Natural killer cell treated with Interleukin-12 subunit alpha and Interleukin-12 subunit beta and Interleukin-15 and Interleukin-18, amount 100 ng/mL, for 72 hours (primary cell): Measurements from ENCODE around the gene KRTAP5-10. TPM values are rescaled to one million over a fixed set of nuclear protein-coding genes. Genes with fewer than 3 reads are reported as not detected.
"Not testable (repeated sequence)": the region's sequence is repeated elsewhere in the genome, so short reads cannot be mapped to it uniquely, and the experiment has no call there.

Experiments
- ATAC-seq, 2 donors: fragments of 150-1000 bp; cut with Tn5 transposase in 1 of 2; sonication (Bioruptor Pico), chemical (Tn5 transposase) in 1 of 2; 2 replicates each; pipeline ENCODE4 v1.10.0; 2021
- DNase-seq: peaks from one replicate; pipeline ENCODE4 v3.0.0; 2022; ENCODE audit warnings: low spot score
- H3K27ac Mint-ChIP-seq, 2 donors: 1 replicate in 1 of 2; 2 replicates in 1 of 2; pipeline ENCODE4 v1.8.0; 2022; ENCODE audit warnings: mixed read lengths in 2 of 2, mild to moderate bottlenecking in 1 of 2, moderate library complexity in 1 of 2
- H3K27me3 Mint-ChIP-seq, 2 donors: 1 replicate in 1 of 2; 2 replicates in 1 of 2; pipeline ENCODE4 v1.8.0; 2022; ENCODE audit warnings: mixed read lengths in 2 of 2
- H3K36me3 Mint-ChIP-seq: one replicate; pipeline ENCODE4 v1.8.0; 2022; ENCODE audit warnings: mixed read lengths
- H3K4me1 Mint-ChIP-seq, 2 donors: 1 replicate in 1 of 2; 2 replicates in 1 of 2; pipeline ENCODE4 v1.8.0; 2022; ENCODE audit warnings: low read depth in 2 of 2, mixed read lengths in 2 of 2, mild to moderate bottlenecking in 1 of 2
- H3K4me3 Mint-ChIP-seq: one replicate; pipeline ENCODE4 v1.8.0; 2022; ENCODE audit warnings: mixed read lengths
- H3K9me3 Mint-ChIP-seq: 2 replicates; pipeline ENCODE4 v1.8.0; 2022; ENCODE audit warnings: mixed read lengths
- total RNA-seq, 2 donors: library from RNA; stranded (reverse); gene quantifications; one replicate each; pipeline ENCODE4 v1.2.3, GENCODE V29; 2022

KRTAP5-10 gene
- total RNA-seq, 2 donors from 2014 or later = not detected

GRCh38 chr11:71571101-71571850, 5.9 kb downstream of the KRTAP5-10 start:
- H3K27me3 Mint-ChIP-seq = peaks cover 11 to 13% of the 10 kb centered on the region in 2 donors
- H3K4me3 Mint-ChIP-seq, H3K4me1 Mint-ChIP-seq, DNase-seq, H3K27ac Mint-ChIP-seq, H3K9me3 Mint-ChIP-seq, ATAC-seq, H3K36me3 Mint-ChIP-seq: not testable (repeated sequence)

GRCh38 chr11:71572811-71573210, 7.4 kb downstream of the KRTAP5-10 start:
- no peaks in the 10 kb centered on the region for H3K4me1 Mint-ChIP-seq
- DNase-seq (no peak), ATAC-seq (no peak)
- H3K27ac Mint-ChIP-seq = no peak overlapping the region
- H3K4me3 Mint-ChIP-seq = no peak overlapping the region
- H3K36me3 Mint-ChIP-seq = no peaks in the 10 kb centered on the region
- H3K27me3 Mint-ChIP-seq = peaks cover 5 to 9% of the 10 kb centered on the region in 2 donors
- H3K9me3 Mint-ChIP-seq = no peaks in the 10 kb centered on the region

- H3K27ac Mint-ChIP-seq = no peak overlapping the region
- no peak overlapping the region for H3K4me3 Mint-ChIP-seq
These were observed 9.1 kb downstream of the KRTAP5-10 start for GRCh38 chr11:71574418-71574817.

GRCh38 chr11:71575723-71576424, 10.5 kb downstream of the KRTAP5-10 start:
- peaks cover 3% of the 10 kb centered on the region in 2 donors for H3K27me3 Mint-ChIP-seq
- no peak for ATAC-seq
- no peaks in the 10 kb centered on the region for H3K36me3 Mint-ChIP-seq
- no peak overlapping the region for H3K27ac Mint-ChIP-seq
- peaks cover 0 to 7% of the 10 kb centered on the region in 2 donors for H3K4me1 Mint-ChIP-seq
- no peaks in the 10 kb centered on the region for H3K9me3 Mint-ChIP-seq
- DNase-seq = no peak
- H3K4me3 Mint-ChIP-seq = no peak overlapping the region

More at GRCh38 chr11:71574418-71574817, 9.1 kb downstream of the KRTAP5-10 start:
- H3K9me3 Mint-ChIP-seq = no peaks in the 10 kb centered on the region
- no peaks in the 10 kb centered on the region for H3K4me1 Mint-ChIP-seq
- DNase-seq (no peak), ATAC-seq (no peak)
- H3K27me3 Mint-ChIP-seq = peaks cover 5 to 9% of the 10 kb centered on the region in 2 donors
- H3K36me3 Mint-ChIP-seq = no peaks in the 10 kb centered on the region

GRCh38 chr11:71576688-71577465, 11.5 kb downstream of the KRTAP5-10 start:
- not testable (repeated sequence) for H3K27ac Mint-ChIP-seq, ATAC-seq, H3K36me3 Mint-ChIP-seq

DNA sequence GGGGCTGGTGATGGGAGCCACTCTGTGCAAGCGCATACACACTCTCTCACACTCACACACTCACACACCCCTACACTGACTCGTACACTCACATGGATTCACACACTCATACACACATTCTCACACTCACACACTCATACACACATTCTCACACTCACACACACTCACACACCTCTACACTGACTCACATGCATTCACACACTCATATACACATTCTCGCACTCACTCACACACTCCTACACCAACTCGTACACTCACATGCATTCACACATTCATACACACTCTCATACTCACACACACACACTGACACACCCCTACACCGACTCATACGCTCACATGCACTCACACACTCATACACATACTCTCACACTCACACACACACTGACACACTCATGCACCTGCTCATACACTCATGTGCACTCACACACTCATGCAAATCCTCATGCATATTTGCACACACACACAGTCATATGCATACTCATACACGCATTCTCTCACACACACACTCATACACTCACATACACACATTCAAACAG, 12.2 kb downstream of the KRTAP5-10 start:
- Mint-ChIP-seq H3K9me3 (no peaks in the 10 kb centered on the region), H3K27ac (no peak overlapping the region)
- ATAC-seq = no peak

More at GRCh38 chr11:71576688-71577465, 11.5 kb downstream of the KRTAP5-10 start:
- DNase-seq, H3K9me3 Mint-ChIP-seq, H3K4me3 Mint-ChIP-seq: not testable (repeated sequence)
- Mint-ChIP-seq H3K27me3 (peaks cover 11% of the 10 kb centered on the region in 2 donors), H3K4me1 (peaks cover 0 to 10% of the 10 kb centered on the region in 2 donors)

GRCh38 chr11:71579513-71579912, 14.2 kb downstream of the KRTAP5-10 start:
- not testable (repeated sequence) for H3K36me3 Mint-ChIP-seq, H3K9me3 Mint-ChIP-seq, H3K27ac Mint-ChIP-seq, ATAC-seq, DNase-seq, H3K4me3 Mint-ChIP-seq
- peaks cover 0 to 10% of the 10 kb centered on the region in 2 donors for H3K4me1 Mint-ChIP-seq
- H3K27me3 Mint-ChIP-seq = peaks cover 16 to 21% of the 10 kb centered on the region in 2 donors

More for the DNA sequence above, 12.2 kb downstream of the KRTAP5-10 start:
- Mint-ChIP-seq H3K4me3 (no peak overlapping the region), H3K36me3 (no peaks in the 10 kb centered on the region), H3K27me3 (peaks cover 14 to 15% of the 10 kb centered on the region in 2 donors), H3K4me1 (peaks cover 0 to 10% of the 10 kb centered on the region in 2 donors)
- DNase-seq = no peak

DNA sequence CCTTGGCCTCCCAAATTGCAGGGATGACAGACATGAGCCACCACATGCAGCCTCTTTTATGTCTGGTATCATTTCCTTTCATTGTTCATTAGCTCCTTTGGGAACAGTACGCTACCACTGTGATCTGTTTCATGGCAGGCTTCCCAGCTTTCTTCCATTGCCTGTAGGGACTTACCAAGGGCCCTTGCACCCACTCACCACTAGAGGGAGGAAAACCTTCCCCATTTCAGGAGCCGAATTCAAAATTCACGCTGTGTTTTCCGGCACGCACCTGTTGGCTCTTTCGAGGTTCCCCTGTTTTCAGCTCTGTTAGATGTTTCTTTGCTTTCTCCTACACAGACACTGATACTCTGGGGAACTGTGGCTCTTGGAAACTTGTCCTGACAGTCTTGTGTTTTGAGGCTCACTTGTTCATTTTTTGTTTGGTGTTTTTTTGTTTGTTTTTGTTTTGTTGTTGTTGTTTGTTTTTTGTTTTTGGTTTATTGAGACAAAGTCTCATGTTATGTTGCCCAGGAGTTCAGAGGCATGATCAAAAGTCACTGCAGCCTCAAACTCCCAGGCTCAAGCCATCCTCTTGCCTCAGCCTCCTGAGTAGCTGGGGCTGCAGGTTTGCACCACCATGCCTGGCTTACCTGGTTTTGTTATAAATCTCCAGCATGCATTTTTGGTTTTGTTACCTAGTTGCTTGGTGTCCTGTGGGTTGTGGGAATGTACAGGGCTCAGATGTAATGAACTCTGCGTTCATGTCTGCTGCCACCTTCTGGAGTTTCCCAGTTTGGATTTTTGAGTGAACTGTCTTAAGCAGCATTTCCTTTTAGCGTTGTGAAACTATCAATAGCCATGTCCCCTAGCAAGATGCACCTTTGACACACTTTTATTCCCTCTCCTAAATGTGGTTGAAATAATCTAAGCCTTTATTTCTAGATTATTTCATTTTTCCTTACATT, 15.0 kb downstream of the KRTAP5-10 start:
- no peak overlapping the region for H3K27ac Mint-ChIP-seq
- H3K36me3 Mint-ChIP-seq = no peaks in the 10 kb centered on the region
- DNase-seq (no peak), ATAC-seq (no peak)
- H3K4me1 Mint-ChIP-seq = peaks cover 0 to 10% of the 10 kb centered on the region in 2 donors
- peaks cover 16 to 21% of the 10 kb centered on the region in 2 donors for H3K27me3 Mint-ChIP-seq
- no peak overlapping the region for H3K4me3 Mint-ChIP-seq
- no peaks in the 10 kb centered on the region for H3K9me3 Mint-ChIP-seq

- DNase-seq (no peak), ATAC-seq (no peak)
- peaks cover 16 to 21% of the 10 kb centered on the region in 2 donors for H3K27me3 Mint-ChIP-seq
- H3K4me1 Mint-ChIP-seq = peaks cover 0 to 10% of the 10 kb centered on the region in 2 donors
- no peak overlapping the region for H3K4me3 Mint-ChIP-seq
- H3K27ac Mint-ChIP-seq = no peak overlapping the region
- no peaks in the 10 kb centered on the region for H3K9me3 Mint-ChIP-seq
- no peaks in the 10 kb centered on the region for H3K36me3 Mint-ChIP-seq
These were observed 16.5 kb downstream of the KRTAP5-10 start for GRCh38 chr11:71581826-71582225.

GRCh38 chr11:71582309-71582895, 17.0 kb downstream of the KRTAP5-10 start, which contains the start of gene KRTAP5-11:
Gene KRTAP5-11, minus strand, starts transcription at chr11:71582875. Its CDS starts 38 bp downstream, at chr11:71582837.
- DNase-seq (no peak), ATAC-seq (no peak)
- Mint-ChIP-seq H3K4me1 (peaks cover 0 to 10% of the 10 kb centered on the region in 2 donors), H3K9me3 (no peaks in the 10 kb centered on the region), H3K27me3 (peaks cover 16 to 21% of the 10 kb centered on the region in 2 donors), H3K27ac (no peak within 1 kb of the TSS), H3K4me3 (no peak within 1 kb of the TSS), H3K36me3 (no peaks in the 10 kb centered on the region)

DNA sequence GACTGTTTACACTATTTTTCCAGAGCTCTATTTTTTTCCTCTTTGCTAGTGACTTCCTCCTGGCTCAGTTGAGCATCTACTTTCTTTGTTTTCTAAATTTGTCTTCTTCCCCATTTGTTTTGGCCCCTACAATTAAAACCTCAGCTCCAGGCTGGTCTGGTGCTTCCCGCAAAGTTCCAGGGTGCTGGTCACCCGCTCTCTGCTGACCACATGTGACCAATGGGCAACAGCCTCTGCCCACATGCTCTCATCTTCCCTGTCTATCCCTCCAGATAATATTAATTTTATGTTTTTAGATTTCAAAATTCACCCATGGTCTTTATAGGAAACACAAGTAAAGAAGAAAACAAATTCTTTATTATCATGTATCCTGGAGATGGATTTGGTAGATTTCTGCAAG, 17.6 kb downstream of the KRTAP5-10 start:
- not testable (repeated sequence) for H3K4me3 Mint-ChIP-seq, H3K27ac Mint-ChIP-seq, ATAC-seq, H3K36me3 Mint-ChIP-seq, H3K9me3 Mint-ChIP-seq, DNase-seq
- H3K27me3 Mint-ChIP-seq = peaks cover 16 to 21% of the 10 kb centered on the region in 2 donors
- H3K4me1 Mint-ChIP-seq = peaks cover 0 to 10% of the 10 kb centered on the region in 2 donors

DNA sequence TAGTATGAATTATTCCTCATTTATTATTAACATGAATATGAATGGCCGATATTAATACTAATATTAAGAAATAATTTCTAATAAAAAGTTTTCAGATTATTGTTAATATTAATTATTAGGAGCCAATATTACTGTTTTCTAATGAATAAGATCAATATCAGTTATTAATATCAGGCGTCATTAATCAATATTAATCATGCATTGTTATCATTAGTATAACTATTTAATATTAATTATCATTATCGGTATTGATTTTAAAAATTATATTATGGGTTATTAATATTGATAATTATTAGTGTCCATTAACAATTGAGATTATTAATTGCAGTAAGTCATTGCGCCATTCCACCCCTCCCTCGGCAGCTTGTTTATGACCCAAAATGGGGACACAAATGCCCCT, 20.3 kb downstream of the KRTAP5-10 start:
- not testable (repeated sequence) for H3K27ac Mint-ChIP-seq, H3K4me1 Mint-ChIP-seq, DNase-seq, H3K9me3 Mint-ChIP-seq, H3K4me3 Mint-ChIP-seq, ATAC-seq, H3K36me3 Mint-ChIP-seq
- H3K27me3 Mint-ChIP-seq = peaks cover 15 to 21% of the 10 kb centered on the region in 2 donors
